NCI-H1436 (cell line): ENCODE results near the gene FGGY.
A peak's percentile ranks its signal among the peaks of the same experiment; 100 is the strongest.

ENCODE experiments used
- DNase-seq: peaks from one replicate; lab custom pipeline; 2025; lab: John Stamatoyannopoulos, UW

FGGY gene

DNA sequence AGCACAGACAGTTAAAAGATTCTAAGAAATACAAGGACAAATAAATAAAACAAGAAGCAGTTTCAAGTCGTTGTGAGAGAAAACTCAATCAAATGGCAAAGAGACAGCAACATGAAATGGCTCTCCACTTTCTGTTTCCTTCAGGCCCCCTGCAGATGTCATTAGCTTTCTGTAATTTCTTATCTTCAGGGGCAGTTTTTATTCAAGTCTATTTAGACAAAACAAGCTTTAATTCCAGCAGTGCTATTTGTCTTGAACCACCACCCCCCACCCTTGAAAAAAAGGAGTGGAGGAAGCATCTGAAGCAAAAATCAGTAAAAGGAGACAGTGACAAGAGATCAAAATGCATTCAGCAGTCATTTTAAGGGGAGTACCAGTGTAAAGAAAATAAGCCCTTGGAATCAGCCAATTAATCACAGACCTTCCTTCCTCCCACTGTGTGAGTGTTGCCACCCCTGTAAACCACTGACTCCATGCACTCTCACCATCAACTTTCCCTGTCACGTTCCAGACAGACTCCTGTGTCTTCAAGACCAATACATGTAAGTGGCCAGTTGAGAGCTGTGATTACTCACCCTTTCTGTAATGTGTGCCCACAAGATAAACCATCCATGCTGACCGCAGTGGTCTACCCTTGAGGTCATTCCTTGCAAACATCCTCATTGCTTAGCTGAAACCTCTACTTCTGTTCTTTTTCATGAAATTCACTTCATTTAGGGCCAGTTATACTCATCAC, 381.8 kb downstream of the FGGY start:
- DNase-seq = no peak

DNA sequence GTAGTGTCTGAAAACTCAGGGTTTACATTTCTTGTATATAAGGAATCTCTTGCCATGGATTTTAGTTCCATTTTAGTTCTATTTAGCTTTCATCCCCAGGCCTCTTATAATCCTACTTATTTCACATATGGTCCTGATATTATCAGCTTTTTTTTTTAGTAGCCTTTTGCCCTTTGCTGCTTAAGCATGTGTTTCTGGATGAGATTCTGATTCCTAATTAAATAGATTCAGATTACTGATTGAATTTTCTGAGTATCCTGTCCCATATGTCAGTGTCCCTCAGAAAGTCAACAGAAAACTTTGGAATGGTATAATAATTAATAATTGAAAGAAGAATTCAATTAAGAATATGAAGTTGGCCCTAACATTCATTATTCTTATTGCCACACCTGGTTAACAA, 383.1 kb downstream of the FGGY start:
- no peak for DNase-seq

DNA sequence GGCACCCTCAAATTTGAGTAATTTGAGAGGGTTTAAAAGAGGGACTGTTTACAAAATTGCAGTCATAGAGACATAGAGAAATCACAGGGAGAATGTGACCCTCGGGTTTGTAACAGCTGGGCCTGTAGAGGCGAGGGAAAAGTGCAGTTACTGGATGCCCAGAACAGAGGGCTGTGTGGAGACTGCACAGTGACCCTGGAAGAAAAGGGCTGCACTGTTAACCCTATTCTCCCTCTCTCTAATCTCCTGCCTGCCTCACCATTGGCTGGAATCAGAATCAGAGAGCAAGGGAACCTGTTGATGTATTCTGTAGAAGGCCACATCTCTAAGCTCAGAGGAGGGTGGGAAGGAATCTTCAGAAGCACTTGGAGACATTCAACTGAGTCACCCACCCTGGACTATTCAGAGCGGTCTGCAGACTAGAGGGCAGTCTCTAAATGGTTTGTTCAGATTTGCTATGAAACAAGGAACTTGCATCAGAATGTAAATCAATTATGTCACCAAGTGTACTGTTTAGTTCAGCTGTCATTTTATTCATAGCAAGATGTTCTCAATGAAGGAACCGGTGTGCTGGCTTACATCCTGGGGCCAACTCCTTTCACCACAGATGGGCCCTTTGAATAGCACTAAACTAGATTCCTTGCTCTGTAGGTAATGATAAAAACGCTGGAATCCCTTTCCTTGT, 385.6 kb downstream of the FGGY start:
- DNase-seq = no peak

DNA sequence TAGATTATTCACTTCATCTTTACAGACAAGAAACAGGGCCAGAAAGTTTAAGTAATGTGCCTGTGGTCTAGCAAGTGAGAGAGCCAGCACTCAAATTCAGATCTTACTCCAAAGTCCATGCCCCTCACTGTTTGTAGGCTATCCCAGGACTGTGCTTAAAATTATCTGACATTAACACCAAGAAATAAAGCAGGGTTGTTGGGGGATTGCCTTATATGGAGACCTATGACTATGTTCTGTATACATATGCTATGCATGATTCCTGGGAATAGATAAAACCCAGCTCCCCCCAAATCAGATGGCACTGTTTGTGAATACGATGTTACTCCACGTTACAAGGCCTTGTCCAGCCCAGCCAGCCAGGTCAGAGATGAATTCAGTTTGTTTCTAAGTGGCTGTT, 386.3 kb downstream of the FGGY start:
- DNase-seq = no peak

DNA sequence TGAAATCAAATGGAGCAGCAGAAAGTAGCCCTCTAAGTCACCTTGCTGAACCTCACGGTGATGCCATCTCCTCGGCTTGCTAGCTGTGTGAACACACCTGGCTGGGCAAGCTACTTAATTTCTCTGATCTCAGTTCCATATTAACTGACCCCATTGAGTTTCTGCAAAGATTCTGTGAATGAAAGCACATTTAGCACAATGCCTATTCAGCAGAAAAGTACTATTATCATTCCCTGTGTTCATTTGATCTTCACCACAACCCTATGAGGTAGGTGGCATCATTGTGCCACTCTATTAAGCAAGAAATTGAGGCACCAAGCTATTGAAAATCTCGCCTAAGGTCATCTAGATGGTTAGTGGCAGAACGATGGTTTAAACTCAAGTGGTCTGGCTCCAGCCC, 387.8 kb downstream of the FGGY start:
- no peak for DNase-seq

DNA sequence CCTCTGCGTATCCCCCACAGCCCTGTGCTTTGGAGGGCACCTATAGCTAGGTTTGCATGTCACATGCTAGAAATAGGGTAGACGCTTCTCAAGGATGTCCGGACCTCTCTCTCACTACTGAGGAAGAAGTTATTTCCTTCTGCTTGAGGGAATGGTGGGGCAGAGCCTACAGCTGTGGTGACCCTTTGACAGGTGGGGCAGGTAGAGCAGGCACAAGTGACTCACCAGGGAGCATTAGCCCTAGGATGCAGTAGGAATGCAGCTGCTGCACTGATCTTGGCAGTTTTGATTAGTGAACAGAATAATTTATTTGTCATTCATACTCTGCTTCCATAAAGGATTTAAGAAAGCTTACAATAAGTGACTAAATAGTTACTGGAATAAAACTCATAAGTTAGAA, 388.2 kb downstream of the FGGY start:
- DNase-seq = no peak

DNA sequence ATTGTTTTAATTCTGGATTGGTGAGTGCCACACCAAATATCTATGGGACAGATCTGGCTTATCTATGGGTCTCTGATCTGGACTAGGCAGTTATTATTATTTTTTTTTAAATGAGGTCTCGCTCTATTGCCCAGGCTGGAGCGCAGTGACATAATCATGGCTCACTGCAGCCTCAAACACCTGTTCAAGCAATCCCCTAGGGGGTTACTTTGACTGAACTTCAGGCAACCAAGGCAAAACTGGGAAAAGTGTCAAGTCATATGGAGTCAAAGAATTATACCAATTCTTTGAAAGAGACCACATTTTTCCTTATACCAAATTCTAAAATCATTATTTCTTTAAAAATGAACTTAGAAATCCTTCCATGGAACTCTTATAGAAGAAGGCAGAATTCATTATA, 388.8 kb downstream of the FGGY start:
- no peak for DNase-seq

DNA sequence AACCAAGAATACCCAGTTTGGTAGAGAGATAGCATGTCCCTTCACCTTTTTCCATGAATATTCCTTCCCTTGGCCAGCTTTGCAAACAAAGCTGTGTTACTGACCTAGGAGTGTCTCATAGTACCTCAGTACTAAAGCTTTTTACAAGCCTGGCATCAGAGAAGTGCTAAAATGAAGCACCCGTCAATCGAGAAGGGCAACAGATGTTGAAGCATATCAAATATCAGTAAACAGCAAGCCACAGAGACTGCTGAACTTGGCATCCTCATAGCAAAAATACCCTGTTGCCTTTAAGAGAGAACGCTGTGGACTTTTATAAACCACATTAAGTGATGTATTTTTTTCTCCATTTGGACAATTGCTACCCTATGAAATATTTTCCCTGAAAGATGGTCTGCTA, 389.3 kb downstream of the FGGY start:
- DNase-seq = peak; percentile 3

DNA sequence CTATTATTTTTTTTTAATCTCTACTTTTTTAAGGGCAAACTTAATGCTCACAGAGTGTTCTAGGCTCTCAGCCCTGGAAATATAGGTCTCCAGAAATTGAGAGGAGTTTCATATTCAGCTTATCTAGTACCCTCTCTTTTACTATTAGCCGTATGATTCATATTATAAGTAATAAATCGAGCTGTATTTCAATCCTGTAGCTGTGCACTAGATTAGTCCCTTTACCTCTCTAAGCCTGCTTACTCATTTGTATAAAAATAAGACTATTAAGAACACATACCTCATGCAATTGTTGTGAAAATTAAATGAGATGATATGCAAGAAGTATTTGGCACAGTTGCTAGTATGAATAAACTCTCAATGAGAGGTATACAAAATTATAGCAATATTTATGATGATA, 389.7 kb downstream of the FGGY start:
- DNase-seq = no peak

DNA sequence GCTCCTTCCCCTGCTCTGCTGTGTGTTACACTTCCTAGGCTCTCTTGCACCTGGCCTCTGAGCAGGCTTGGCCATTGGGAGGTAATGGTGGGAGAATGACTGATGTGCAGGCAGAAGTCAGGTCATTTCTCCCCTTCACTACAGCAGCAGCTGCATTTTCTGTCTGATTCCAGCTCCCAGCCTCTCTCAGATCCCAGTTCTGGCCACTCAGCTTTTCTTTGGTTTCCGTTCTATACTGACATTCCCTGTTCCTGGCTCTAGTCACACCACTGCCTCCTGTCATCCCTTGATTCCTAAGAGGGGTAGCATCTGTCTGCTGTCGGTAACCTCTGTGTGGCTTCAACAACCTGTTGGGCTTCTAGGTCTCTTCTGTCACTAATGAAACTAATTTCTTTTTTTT, 390.2 kb downstream of the FGGY start:
- DNase-seq = no peak

DNA sequence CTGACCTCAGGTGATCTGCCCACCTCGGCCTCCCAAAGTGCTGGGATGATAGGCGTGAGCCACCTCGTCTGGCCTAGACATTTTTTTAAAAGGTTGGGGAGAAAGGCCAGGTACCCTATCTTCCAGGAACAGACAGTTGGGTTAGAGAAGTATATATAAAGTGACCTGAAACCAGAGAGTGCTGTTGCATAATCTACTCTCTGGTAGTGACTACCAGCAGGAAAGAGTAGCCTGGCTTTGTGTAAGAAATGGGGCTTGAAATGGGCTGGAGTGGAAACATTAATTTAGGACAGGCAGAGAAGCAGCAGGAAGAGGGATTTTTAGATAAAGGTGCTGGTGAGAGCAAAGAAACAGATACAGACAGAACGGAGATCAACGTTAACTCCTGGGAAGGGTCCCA, 392.1 kb downstream of the FGGY start:
- no peak for DNase-seq

DNA sequence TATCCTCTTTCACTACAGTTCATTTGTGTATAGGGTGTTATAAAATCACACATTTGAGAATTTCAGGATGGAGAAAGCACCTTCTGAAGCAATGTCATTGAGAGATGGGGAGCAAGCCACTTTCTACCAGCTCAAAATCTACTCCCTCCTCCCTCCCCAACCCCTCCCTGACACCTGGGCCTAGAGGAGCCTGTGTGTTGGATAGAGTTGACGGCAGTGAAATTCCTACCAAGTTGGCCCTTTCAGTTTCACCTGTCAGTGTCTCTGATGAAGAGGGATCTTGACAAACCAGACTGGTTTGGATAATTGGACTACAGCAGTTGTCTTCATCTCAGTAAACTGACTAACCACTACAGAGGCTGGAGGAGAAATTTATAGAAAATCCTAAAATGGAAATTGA, 392.8 kb downstream of the FGGY start:
- DNase-seq = no peak

DNA sequence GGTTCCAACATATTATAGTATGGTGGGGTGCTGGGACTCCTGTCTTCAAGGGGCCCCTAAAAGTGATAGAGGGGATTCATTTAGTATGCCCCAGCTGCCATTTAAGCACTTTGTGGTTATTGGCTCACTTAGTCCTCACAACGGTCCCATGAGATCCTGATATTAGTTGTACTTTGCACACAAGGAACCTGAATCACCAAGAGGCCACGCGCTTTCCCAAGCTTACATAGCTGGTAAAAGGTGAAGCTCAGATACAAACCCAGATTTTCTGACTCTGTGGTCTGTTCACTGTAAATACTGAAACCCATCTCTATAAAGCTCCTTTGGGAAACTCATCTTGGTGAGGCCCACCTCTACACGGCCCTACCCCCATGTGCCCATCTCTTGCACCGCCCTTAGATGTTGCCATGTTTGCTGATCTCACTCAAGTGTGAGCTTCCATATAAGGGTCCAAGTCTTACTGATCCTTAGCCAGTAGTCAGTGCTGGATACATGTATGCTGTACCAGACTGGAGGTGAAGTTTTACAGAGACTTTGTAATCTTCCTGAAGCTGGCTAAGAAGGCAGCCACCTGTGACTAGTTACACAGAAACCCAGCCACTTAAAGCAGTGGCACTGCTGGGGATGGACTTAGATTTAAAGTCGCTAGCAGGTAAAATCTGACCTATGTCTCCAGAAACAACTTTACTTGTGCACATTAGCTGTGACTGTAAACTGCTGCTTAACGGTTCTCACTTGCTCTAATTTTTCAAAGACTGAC, 393.5 kb downstream of the FGGY start:
- DNase-seq = no peak

DNA sequence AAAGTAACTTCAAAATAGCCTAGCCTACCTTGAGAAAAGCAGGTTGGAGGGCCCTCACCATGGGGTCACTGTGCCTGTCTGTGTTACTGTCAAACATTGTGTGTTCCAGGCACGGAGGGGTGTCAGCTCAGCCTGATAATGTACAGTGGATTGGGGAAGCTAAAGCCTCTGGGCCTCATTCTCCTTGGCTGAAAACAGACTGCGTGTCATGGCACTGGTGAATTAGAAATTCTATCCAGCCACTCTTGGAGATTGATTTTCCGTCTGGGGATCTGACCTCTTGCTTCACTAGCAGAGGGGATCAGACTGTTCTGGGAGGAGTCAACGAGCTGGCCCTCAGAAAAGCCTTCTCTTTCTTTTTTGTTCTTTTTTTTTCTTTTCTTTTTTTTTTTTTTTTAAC, 394.4 kb downstream of the FGGY start:
- no peak for DNase-seq

DNA sequence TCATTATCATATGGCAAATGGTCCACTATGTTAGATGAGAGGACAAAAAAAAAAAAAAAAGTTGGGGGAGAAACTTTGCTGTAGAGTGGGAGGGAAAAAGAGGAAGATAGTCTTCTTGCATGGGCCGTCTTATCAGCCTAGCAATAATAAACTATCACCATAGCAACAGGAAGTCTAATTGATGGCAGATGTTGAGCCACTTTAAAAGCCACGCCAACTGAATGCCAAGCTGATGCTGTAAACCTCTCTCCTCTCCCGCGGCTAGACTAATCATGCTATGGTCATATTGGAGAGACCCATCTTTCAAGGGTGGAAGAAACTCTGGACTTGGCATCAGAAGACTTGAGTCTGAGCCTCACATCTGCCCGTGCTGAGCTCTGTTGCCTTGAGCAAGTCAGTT, 395.7 kb downstream of the FGGY start:
- DNase-seq = peak; percentile 4

DNA sequence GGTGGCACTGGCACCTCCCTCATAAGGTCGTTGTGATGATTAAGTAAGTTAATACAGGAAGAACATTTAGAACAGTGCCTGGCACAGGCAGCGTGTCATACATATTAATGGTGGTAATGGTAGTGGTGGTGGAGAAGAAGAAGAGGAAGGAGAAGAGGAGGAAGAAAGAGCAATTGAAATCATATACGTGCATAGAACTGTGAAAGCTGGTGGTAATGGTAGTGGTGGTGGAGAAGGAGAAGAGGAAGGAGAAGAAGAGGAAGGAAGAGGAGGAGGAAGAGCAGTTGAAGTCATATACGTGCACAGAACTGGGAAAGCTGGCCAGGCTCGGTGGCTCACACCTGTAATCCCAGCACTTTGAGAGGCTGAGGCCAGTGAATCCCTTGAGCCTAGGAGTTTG, 396.5 kb downstream of the FGGY start:
- no peak for DNase-seq

DNA sequence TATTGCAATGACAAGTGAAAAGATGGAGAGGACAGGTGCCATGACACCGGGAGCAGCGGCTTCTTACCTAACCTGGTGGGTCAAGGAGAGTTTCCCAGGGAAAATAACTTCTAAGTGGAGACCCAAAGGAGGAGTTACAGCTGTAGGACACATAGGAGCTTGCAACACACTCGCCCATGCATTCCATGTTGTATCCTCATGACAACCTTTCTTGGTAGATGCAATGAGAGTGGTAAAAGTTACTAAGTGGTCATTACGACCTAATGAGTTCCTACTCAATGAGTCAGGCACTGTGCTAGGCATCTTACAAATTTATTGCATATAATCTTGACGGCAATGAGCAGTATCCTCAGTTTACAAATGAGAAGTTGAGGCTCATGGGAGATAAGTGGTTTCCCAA, 398.4 kb downstream of the FGGY start:
- no peak for DNase-seq

DNA sequence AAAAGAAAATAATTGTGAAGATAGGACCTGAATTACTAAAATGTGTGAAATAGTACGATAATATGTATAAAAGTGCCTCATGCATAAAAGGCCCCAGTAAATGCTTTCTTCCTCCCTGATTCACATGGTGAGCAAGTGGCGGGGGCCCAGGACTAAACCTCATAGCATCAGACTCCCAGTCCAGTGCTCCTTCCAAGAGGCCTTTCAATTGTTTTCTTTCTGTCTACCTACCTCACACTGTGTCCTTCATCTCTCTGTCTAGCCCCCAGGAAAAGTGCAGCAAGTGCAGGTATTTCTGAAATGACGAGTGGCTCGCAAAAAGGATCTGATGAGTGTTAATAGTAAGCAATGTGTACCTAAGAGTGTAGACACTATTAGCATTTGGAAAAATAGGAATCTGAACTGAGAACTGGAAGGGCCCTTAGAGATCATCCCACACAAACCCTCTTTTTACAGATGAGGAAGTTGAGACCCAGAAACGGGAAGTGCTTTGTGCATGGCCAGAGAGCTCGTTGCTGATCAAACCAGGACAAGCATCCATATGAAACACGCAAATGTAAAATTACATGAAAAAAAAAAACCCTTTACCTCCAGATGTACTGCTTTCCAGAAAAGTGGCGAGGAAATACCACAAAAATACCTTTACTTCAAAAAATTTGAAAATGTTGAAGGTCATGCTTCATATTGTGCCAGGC, 399.7 kb downstream of the FGGY start:
- DNase-seq = no peak

DNA sequence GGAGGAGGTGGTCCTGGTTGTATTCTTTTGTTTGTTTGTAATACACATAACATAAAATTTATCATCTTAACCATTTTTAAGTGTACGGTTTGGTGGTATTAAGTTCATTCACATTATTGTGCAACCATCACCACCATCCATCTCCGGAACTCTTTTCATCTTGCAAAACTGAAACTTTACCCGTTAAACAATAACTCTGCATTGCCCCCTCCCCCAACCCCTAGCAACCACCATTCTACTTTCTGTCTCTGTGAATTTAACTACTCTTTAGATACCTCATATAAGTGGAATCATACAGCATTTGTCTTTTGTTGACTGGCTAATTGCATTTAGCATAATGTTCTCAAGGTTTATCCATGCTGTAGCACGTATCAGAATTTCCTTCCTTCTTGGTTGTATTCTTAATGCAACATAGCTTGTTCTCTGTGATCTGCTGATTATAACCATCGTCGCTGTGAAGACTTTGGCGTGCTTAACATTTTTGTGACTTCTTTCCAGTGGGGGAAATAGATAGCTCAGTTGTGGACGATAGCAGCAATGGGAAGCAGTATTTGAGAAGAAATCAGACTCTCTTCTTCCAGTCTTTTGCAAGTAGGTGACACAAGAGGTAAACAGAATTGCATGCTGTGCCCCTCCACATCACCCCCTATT, 400.4 kb downstream of the FGGY start:
- DNase-seq = no peak

DNA sequence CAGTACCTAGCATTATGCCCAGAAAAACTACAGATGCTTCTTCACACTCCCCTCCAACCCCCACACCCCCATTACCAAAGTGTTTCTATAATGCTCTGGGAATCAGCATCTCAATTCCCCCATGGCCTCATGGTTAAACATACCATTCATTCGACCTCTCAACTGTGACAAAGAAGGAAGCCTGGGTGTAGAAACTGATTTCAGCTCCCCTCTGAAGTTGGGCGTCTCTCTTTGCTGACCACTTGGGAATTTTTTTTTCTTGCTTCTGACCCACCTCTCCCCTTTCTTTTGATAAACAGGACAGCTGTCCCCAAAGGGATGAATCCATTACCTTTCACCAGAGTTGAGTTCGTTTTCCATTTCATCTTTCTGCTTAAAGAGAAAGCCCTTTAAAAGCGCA, 401.5 kb downstream of the FGGY start:
- DNase-seq = no peak

DNA sequence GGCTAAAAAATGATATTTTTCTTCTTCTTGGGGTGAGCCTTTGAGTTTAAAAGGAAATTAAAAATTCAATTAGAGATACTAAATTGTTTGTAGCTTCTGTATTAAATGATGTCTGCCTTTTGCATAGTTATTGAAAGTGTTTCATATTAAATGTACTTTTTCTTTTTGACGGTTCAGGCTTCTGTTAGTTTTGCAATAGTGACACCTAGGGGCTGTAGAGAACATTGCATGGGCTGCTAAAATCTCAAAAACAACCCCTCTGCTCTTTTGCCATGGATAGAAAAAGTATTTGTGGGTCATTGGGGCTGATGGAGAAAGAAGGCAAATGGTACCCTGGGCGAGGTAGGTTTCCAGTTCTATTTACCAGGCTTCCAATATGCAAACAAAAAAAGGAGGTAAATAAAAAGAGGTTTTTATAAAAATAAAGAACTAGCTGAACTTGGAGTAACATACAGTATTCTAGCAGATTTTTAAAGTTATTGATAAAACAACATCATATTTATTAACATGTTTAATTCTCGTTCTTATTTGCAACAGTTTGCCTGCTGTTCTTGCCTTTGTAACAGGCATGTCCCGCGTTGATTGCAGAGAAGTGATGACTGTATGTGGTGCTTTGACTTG, 402.4 kb downstream of the FGGY start:
- DNase-seq = peak; percentile 50

DNA sequence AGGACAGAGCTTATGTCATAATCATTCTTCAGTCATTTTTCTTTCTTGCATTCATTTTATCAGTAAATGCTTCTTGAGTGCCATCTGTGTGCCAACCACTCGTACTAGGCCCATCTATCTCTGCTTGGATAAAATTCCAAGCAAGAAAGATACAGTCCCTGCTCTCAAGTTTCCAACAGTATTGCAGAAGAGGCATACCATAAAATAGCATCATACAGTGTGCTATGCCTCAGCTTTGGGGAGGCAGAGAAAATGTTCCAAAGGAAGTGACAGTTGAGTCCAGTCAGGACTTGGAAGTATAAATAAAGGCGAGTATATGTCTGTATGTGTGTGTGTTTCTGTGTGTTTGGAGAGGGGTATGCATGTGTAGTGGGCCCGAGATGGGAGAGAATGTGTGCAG, 404.5 kb downstream of the FGGY start:
- no peak for DNase-seq
